ES-I3 (cell line): ENCODE data around the gene TREM2.

Experiments
- H3K36me3 ChIP-seq: 2 replicates; pipeline ENCODE4 v1.6.1; 2013; ENCODE audit warnings: mild to moderate bottlenecking, low read length, control low read depth, moderate library complexity; ENCODE audit not compliant: insufficient read depth
- H3K4me1 ChIP-seq: 2 replicates; pipeline ENCODE4 v1.6.1; 2013; ENCODE audit warnings: mild to moderate bottlenecking, control low read depth, low read length; ENCODE audit not compliant: insufficient read depth
- H3K9ac ChIP-seq: 2 replicates; pipeline ENCODE4 v1.6.1; 2013; ENCODE audit warnings: low read depth, mild to moderate bottlenecking, low read length, moderate library complexity
- H3K9me3 ChIP-seq: 2 replicates; pipeline ENCODE4 v1.6.1; 2013; ENCODE audit warnings: mild to moderate bottlenecking, low read length, moderate library complexity; ENCODE audit not compliant: control insufficient read depth, insufficient read depth

Gene TREM2

GRCh38 chr6:41171908-41172307 is 9.0 kb upstream of the TREM2 start:
- H3K9ac ChIP-seq: no peak overlapping the region
- no peaks in the 10 kb centered on the region for H3K9me3 ChIP-seq

GRCh38 chr6:41170547-41171160 is 7.7 kb upstream of the TREM2 start:
- no peak overlapping the region for H3K9ac ChIP-seq

More at GRCh38 chr6:41171908-41172307, 9.0 kb upstream of the TREM2 start:
- Histone ChIP-seq H3K4me1 (peaks cover 12% of the 10 kb centered on the region; the same call in 1 of the 2 replicates), H3K36me3 (no peaks in the 10 kb centered on the region)

GRCh38 chr6:41167173-41167963 is 4.5 kb upstream of the TREM2 start:
- Histone ChIP-seq H3K9ac (no peak overlapping the region), H3K36me3 (no peaks in the 10 kb centered on the region), H3K4me1 (peaks cover 12% of the 10 kb centered on the region; the same call in 1 of the 2 replicates), H3K9me3 (no peaks in the 10 kb centered on the region)

More at GRCh38 chr6:41170547-41171160, 7.7 kb upstream of the TREM2 start:
- Histone ChIP-seq H3K4me1 (peaks cover 12% of the 10 kb centered on the region; the same call in 1 of the 2 replicates), H3K9me3 (no peaks in the 10 kb centered on the region), H3K36me3 (no peaks in the 10 kb centered on the region)

GRCh38 chr6:41164551-41165120 is 1.7 kb upstream of the TREM2 start:
- no peaks in the 10 kb centered on the region for H3K4me1 ChIP-seq
- no peaks in the 10 kb centered on the region for H3K36me3 ChIP-seq
- no peaks in the 10 kb centered on the region for H3K9me3 ChIP-seq
- H3K9ac ChIP-seq: no peak overlapping the region

GRCh38 chr6:41163419-41163717 is 452 bp upstream of the TREM2 start:
- H3K4me1 ChIP-seq: no peaks in the 10 kb centered on the region
- H3K36me3 ChIP-seq: no peaks in the 10 kb centered on the region
- no peak overlapping the region for H3K9ac ChIP-seq
- H3K9me3 ChIP-seq: no peaks in the 10 kb centered on the region

GRCh38 chr6:41161851-41162552 is 914 bp downstream of the TREM2 start:
- Histone ChIP-seq H3K9me3 (no peaks in the 10 kb centered on the region), H3K36me3 (no peaks in the 10 kb centered on the region), H3K9ac (no peak overlapping the region), H3K4me1 (no peaks in the 10 kb centered on the region)

GRCh38 chr6:41161380-41161779 is 1.5 kb downstream of the TREM2 start:
- Histone ChIP-seq H3K9ac (no peak overlapping the region), H3K36me3 (no peaks in the 10 kb centered on the region), H3K4me1 (no peaks in the 10 kb centered on the region), H3K9me3 (no peaks in the 10 kb centered on the region)

GRCh38 chr6:41160933-41161332 is 2.0 kb downstream of the TREM2 start:
- Histone ChIP-seq H3K36me3 (no peaks in the 10 kb centered on the region), H3K9me3 (no peaks in the 10 kb centered on the region), H3K9ac (no peak overlapping the region), H3K4me1 (no peaks in the 10 kb centered on the region)

GRCh38 chr6:41159415-41160082 is 3.4 kb downstream of the TREM2 start:
- H3K4me1 ChIP-seq: no peaks in the 10 kb centered on the region
- no peaks in the 10 kb centered on the region for H3K9me3 ChIP-seq
- H3K36me3 ChIP-seq: no peaks in the 10 kb centered on the region
- H3K9ac ChIP-seq: no peak overlapping the region

GRCh38 chr6:41157323-41157722 is 5.6 kb downstream of the TREM2 start:
- H3K36me3 ChIP-seq: no peaks in the 10 kb centered on the region

GRCh38 chr6:41156771-41157170 is 6.1 kb downstream of the TREM2 start:
- Histone ChIP-seq H3K4me1 (no peaks in the 10 kb centered on the region), H3K36me3 (no peaks in the 10 kb centered on the region), H3K9ac (no peak overlapping the region), H3K9me3 (no peaks in the 10 kb centered on the region)

More at GRCh38 chr6:41157323-41157722, 5.6 kb downstream of the TREM2 start:
- no peak overlapping the region for H3K9ac ChIP-seq
- H3K4me1 ChIP-seq: no peaks in the 10 kb centered on the region
- H3K9me3 ChIP-seq: no peaks in the 10 kb centered on the region

GRCh38 chr6:41156001-41156400 is 6.9 kb downstream of the TREM2 start:
- Histone ChIP-seq H3K9me3 (no peaks in the 10 kb centered on the region), H3K4me1 (no peaks in the 10 kb centered on the region), H3K36me3 (no peaks in the 10 kb centered on the region), H3K9ac (no peak overlapping the region)

GRCh38 chr6:41155132-41155805 is 7.6 kb downstream of the TREM2 start:
- H3K9ac ChIP-seq: no peak overlapping the region
- H3K36me3 ChIP-seq: no peaks in the 10 kb centered on the region
- no peaks in the 10 kb centered on the region for H3K9me3 ChIP-seq
- no peaks in the 10 kb centered on the region for H3K4me1 ChIP-seq
